SK-N-SH treated with all-trans-retinoic acid at 6 μM for 48 hours (cell line): ENCODE data around the gene SMOC1.

Experiments used
- ATAC-seq: fragments of 200-7000 bp; cut with Tn5 transposase; 3 replicates; pipeline ENCODE4 v1.9.1; 2020; ENCODE audit warnings: mild to moderate bottlenecking, moderate library complexity
- BACH2 ChIP-seq: fragments of 250-450 bp; sonication (Bioruptor Pico); IDR thresholded peaks from 2 replicates; pipeline ENCODE4 v1.9.0; 2021; ENCODE audit warnings: mild to moderate bottlenecking, borderline replicate concordance
- CSDC2 ChIP-seq: fragments of 250-450 bp; sonication (Bioruptor Pico); IDR thresholded peaks from 2 replicates; pipeline ENCODE4 v1.5.0; 2020; ENCODE audit warnings: mild to moderate bottlenecking, moderate library complexity
- ESRRG ChIP-seq: fragments of 250-450 bp; sonication (Bioruptor Pico); IDR thresholded peaks from 2 replicates; pipeline ENCODE4 v1.6.1; 2021; ENCODE audit warnings: mild to moderate bottlenecking
- ISL1 ChIP-seq: fragments of 250-450 bp; sonication (Bioruptor Pico); IDR thresholded peaks from 2 replicates; pipeline ENCODE4 v2.1.2; 2022; ENCODE audit warnings: mild to moderate bottlenecking, moderate library complexity
- OSR1 ChIP-seq: fragments of 250-450 bp; sonication (Bioruptor Pico); IDR thresholded peaks from 2 replicates; pipeline ENCODE4 v1.8.0; 2022; ENCODE audit warnings: moderate library complexity, mild to moderate bottlenecking, inconsistent platforms
- PPARA ChIP-seq: fragments of 250-450 bp; sonication (Bioruptor Pico); IDR thresholded peaks from 2 replicates; pipeline ENCODE4 v1.5.0; 2020; ENCODE audit warnings: mild to moderate bottlenecking, borderline replicate concordance
- RARB ChIP-seq: fragments of 250-450 bp; sonication (Bioruptor Pico); IDR thresholded peaks from 2 replicates; pipeline ENCODE4 v1.8.0; 2021; ENCODE audit warnings: mild to moderate bottlenecking, moderate library complexity
- TCF4 ChIP-seq: fragments of 250-450 bp; sonication (Bioruptor Pico); IDR thresholded peaks from 2 replicates; pipeline ENCODE4 v1.8.0; 2021; ENCODE audit warnings: mild to moderate bottlenecking, moderate library complexity, borderline replicate concordance
- TOX ChIP-seq: fragments of 250-450 bp; sonication (Bioruptor Pico); IDR thresholded peaks from 2 replicates; pipeline ENCODE4 v1.8.0; 2021; ENCODE audit warnings: mild to moderate bottlenecking, moderate library complexity, borderline replicate concordance
- ZC3H10 ChIP-seq: fragments of 250-450 bp; sonication (Bioruptor Pico); IDR thresholded peaks from 2 replicates; pipeline ENCODE4 v1.5.1; 2021; ENCODE audit warnings: mild to moderate bottlenecking, moderate library complexity
- ZFP30 ChIP-seq: fragments of 450-650 bp; formaldehyde crosslinking; IDR thresholded peaks from 2 replicates; pipeline ENCODE4 v1.5.0; 2022; ENCODE audit warnings: mild to moderate bottlenecking, moderate library complexity
- ZNF565 ChIP-seq: fragments of 450-650 bp; formaldehyde crosslinking; conservative IDR thresholded peaks from 2 replicates; pipeline ENCODE4 v1.5.0; 2020; ENCODE audit warnings: low read depth, mild to moderate bottlenecking, moderate library complexity
- ZNF70 ChIP-seq: fragments of 450-650 bp; formaldehyde crosslinking; IDR thresholded peaks from 2 replicates; pipeline ENCODE4 v1.5.0; 2020; ENCODE audit warnings: mild to moderate bottlenecking, moderate library complexity
- ZNF8 ChIP-seq: fragments of 450-650 bp; formaldehyde crosslinking; IDR thresholded peaks from 2 replicates; pipeline ENCODE4 v1.5.0; 2020; ENCODE audit warnings: mild to moderate bottlenecking, moderate library complexity
- TF ChIP-seq, protein P1 (sequence below): fragments of 250-450 bp; sonication (Bioruptor Pico); IDR thresholded peaks from 2 replicates; pipeline ENCODE4 v1.5.0; 2020; ENCODE audit warnings: mild to moderate bottlenecking, moderate library complexity
- TF ChIP-seq, protein P2 (sequence below): fragments of 250-450 bp; sonication (Bioruptor Pico); IDR thresholded peaks from 2 replicates; pipeline ENCODE4 v1.8.0; 2020; ENCODE audit warnings: mild to moderate bottlenecking, moderate library complexity, borderline replicate concordance
- TF ChIP-seq, protein P3 (sequence below): fragments of 250-450 bp; sonication (Bioruptor Pico); IDR thresholded peaks from 2 replicates; pipeline ENCODE4 v1.5.1; 2020; ENCODE audit warnings: low read depth, mild to moderate bottlenecking, moderate library complexity

SMOC1 gene

DNA sequence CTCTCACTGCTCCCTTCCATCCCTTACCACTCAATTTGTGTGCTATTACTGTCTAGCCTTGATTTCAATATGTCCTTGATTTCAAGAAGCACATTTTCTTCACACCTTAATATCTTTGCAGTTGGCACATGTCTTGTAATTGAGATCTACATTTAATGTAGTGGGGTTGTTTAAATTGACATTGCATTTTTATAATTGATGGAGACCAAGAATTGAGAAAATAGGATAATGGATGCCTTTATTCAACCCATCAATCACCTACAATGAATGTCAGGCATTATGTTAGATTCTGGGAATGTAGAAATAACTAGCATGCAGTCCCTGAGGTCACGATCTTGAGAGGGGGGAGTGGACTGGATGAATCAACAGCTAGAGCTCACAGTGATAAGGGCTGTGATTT is 94.6 kb downstream of the SMOC1 start:
- TF ChIP-seq ESRRG (CRISPR knock-in tag) (no peak), CSDC2 (CRISPR knock-in tag) (no peak), ZC3H10 (CRISPR knock-in tag) (no peak), PPARA (no peak)
- TF ChIP-seq, protein P1, sequence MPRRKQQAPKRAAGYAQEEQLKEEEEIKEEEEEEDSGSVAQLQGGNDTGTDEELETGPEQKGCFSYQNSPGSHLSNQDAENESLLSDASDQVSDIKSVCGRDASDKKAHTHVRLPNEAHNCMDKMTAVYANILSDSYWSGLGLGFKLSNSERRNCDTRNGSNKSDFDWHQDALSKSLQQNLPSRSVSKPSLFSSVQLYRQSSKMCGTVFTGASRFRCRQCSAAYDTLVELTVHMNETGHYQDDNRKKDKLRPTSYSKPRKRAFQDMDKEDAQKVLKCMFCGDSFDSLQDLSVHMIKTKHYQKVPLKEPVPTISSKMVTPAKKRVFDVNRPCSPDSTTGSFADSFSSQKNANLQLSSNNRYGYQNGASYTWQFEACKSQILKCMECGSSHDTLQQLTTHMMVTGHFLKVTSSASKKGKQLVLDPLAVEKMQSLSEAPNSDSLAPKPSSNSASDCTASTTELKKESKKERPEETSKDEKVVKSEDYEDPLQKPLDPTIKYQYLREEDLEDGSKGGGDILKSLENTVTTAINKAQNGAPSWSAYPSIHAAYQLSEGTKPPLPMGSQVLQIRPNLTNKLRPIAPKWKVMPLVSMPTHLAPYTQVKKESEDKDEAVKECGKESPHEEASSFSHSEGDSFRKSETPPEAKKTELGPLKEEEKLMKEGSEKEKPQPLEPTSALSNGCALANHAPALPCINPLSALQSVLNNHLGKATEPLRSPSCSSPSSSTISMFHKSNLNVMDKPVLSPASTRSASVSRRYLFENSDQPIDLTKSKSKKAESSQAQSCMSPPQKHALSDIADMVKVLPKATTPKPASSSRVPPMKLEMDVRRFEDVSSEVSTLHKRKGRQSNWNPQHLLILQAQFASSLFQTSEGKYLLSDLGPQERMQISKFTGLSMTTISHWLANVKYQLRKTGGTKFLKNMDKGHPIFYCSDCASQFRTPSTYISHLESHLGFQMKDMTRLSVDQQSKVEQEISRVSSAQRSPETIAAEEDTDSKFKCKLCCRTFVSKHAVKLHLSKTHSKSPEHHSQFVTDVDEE (CRISPR knock-in tag), result no peak
- no peak for ATAC-seq

DNA sequence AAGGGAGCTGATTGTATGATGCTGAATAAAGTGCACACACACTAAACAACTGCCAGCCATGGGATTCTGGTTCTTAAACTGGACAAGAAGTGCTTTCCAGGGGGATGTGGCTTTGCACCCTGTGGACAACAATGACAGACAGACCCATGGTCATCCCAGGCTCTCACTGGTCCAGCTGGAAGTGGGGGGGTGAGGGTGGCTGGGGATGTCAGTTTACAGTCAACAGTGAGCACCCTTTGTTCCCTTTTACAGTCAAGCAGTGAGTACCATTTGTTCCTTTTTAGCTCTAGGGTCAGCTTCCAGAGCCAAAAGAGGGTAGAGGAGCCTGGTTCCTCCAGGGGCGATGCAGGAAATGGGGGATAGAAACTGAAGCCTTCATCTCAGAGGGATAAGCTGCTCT is 100.7 kb downstream of the SMOC1 start:
- no peak for ATAC-seq
- TF ChIP-seq, protein P2, sequence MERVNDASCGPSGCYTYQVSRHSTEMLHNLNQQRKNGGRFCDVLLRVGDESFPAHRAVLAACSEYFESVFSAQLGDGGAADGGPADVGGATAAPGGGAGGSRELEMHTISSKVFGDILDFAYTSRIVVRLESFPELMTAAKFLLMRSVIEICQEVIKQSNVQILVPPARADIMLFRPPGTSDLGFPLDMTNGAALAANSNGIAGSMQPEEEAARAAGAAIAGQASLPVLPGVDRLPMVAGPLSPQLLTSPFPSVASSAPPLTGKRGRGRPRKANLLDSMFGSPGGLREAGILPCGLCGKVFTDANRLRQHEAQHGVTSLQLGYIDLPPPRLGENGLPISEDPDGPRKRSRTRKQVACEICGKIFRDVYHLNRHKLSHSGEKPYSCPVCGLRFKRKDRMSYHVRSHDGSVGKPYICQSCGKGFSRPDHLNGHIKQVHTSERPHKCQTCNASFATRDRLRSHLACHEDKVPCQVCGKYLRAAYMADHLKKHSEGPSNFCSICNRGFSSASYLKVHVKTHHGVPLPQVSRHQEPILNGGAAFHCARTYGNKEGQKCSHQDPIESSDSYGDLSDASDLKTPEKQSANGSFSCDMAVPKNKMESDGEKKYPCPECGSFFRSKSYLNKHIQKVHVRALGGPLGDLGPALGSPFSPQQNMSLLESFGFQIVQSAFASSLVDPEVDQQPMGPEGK (CRISPR knock-in tag), result no peak
- no peak for TF ChIP-seq CSDC2 (CRISPR knock-in tag)

DNA sequence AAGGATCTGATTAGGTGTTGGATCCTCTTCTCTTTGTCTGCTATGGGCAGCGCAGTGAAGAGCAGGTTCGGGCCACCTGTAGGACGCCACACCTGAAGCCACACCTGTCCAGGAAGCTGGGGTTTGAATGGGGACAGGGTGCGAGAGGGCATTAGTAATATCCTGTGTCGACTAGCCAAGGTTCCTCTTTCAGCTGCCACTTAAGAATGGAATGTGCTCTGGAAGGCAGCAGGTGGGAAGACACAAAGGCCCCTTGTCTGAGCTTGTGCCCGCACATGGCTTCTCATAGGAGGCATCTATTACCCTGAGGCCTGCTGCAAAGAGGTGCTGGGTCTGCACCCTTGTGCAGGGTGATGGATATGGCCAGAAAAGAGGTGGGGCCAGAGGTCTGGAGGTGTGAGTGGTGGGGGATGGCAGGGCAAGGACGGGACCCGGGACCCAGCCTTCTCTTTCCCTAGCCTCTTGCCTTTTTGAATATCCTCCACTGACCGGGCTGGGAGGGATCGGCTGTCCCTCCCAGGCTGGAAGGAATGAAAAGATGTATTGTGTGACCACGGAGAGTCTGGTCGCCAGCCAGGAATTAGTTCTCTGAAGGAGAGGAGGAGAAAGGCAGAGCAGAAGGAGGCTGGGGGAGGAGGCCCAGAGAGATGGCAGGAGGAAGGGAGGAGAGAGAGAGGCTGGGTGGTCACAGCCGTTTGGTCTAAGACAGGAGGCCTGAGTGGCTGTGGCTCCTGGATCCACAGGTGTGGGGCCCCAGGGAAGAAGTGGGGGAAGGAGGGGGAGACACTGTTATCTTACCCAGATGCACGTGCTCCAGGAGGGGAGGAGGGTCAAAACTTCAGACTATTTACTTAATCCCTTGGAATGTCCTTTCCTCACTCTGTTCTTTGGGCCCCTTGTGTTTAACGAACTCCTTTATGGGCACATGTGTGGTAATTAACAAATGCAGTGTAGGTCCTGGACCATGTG is 101.5 kb downstream of the SMOC1 start:
- TF ChIP-seq ESRRG (CRISPR knock-in tag), result no peak
- TF ChIP-seq ZFP30 (CRISPR knock-in tag), result no peak
- no peak for TF ChIP-seq ZNF70 (CRISPR knock-in tag)
- ATAC-seq, result no peak

DNA sequence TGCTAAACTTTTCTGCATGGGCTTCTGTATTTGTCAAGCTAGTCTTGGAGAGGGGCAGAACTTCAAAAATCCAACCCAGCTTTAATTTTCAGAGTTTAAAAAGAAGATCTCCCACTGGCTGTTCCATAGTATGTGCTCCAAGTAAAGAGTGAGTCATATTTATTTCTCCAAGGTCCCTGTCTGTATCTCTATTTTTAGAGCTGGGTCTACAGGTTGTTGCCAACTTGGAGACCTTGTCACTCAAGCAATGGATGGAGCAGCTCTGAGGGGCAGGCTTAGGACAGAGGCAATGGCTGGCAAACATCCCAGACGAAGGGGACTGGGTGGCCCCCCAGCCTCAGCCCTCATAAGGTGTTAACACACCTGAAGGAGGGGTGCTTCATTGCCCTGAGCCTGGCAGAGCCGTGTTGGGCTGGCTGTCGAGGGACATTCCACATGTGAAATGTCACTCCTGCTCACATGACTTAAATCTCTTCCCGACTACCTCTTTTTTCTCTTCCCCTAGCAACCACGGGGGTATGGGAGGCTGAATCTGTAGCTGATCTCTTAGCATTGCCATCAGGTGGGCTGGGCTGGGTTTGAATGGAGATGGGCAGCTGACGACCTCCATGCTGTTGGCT is 103.1 kb downstream of the SMOC1 start:
- TF ChIP-seq TCF4, result no peak
- no peak for TF ChIP-seq BACH2 (CRISPR knock-in tag)
- TF ChIP-seq ZC3H10 (CRISPR knock-in tag), result no peak
- no peak for TF ChIP-seq RARB (CRISPR knock-in tag)
- no peak for TF ChIP-seq OSR1 (CRISPR knock-in tag)
- no peak for TF ChIP-seq ZNF565 (CRISPR knock-in tag)
- TF ChIP-seq, protein P1 (CRISPR knock-in tag), result no peak
- TF ChIP-seq ISL1 (CRISPR knock-in tag), result no peak
- TF ChIP-seq ZNF8 (CRISPR knock-in tag), result no peak
- TF ChIP-seq CSDC2 (CRISPR knock-in tag), result no peak
- TF ChIP-seq TOX, result no peak
- no peak for TF ChIP-seq ZNF70 (CRISPR knock-in tag)
- no peak for TF ChIP-seq ZFP30 (CRISPR knock-in tag)
- TF ChIP-seq, protein P3, sequence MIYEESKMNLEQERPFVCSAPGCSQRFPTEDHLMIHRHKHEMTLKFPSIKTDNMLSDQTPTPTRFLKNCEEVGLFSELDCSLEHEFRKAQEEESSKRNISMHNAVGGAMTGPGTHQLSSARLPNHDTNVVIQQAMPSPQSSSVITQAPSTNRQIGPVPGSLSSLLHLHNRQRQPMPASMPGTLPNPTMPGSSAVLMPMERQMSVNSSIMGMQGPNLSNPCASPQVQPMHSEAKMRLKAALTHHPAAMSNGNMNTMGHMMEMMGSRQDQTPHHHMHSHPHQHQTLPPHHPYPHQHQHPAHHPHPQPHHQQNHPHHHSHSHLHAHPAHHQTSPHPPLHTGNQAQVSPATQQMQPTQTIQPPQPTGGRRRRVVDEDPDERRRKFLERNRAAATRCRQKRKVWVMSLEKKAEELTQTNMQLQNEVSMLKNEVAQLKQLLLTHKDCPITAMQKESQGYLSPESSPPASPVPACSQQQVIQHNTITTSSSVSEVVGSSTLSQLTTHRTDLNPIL (CRISPR knock-in tag), result no peak

More for the DNA sequence above, 103.1 kb downstream of the SMOC1 start:
- no peak for ATAC-seq
